Activated B cell treated with CpG ODN at 0.5 μM for 24 hours (primary cell): Measurements from ENCODE around the gene KCNK5. TPM values are rescaled to one million over a fixed set of nuclear protein-coding genes. Genes with fewer than 3 reads are reported as not detected.

ENCODE experiments used
- ATAC-seq: fragments of 200-7000 bp; cut with Tn5 transposase; one replicate; pipeline ENCODE4 v1.10.0; 2021; ENCODE audit warnings: low read depth, mild to moderate bottlenecking, moderate library complexity
- CTCF ChIA-PET: fragments of 350-600 bp; sonication (Branson Sonifier 250); formaldehyde crosslinking; loops from one replicate; lab custom pipeline; 2021; ENCODE audit warnings: antibody characterized with exemption; lab: Charles Lee
- POLR2A ChIA-PET: fragments of 350-600 bp; sonication (Branson Sonifier 250); formaldehyde crosslinking; loops from one replicate; lab custom pipeline; 2021; ENCODE audit warnings: antibody characterized with exemption; lab: Charles Lee
- DNase-seq: peaks from one replicate; pipeline ENCODE4 v3.0.0; 2022
- H3K27ac Mint-ChIP-seq: one replicate; pipeline ENCODE4 v1.8.0; 2020; ENCODE audit warnings: mixed read lengths
- H3K27me3 Mint-ChIP-seq: one replicate; pipeline ENCODE4 v1.8.0; 2021; ENCODE audit warnings: mixed read lengths
- H3K36me3 Mint-ChIP-seq: one replicate; pipeline ENCODE4 v1.8.0; 2021; ENCODE audit warnings: low read depth, mixed read lengths
- H3K4me1 Mint-ChIP-seq: one replicate; pipeline ENCODE4 v1.8.0; 2021; ENCODE audit warnings: mixed read lengths
- H3K4me3 Mint-ChIP-seq: one replicate; pipeline ENCODE4 v1.8.0; 2020; ENCODE audit warnings: mild to moderate bottlenecking, mixed read lengths
- H3K9me3 Mint-ChIP-seq: one replicate; pipeline ENCODE4 v1.8.0; 2020; ENCODE audit warnings: mixed read lengths
- CTCF ChIP-seq: fragments of 200-600 bp; IDR thresholded peaks from one replicate; pipeline ENCODE4 v1.8.0; 2022; ENCODE audit warnings: antibody characterized with exemption, mild to moderate bottlenecking
- intact Hi-C: fragments of 100-400 bp; cut with micrococcal nuclease; formaldehyde crosslinking; loops from one replicate; pipeline ENCODE4 v1.15.1; 2024
- total RNA-seq: library from RNA; stranded (reverse); gene quantifications from 2 replicates; pipeline ENCODE4 v1.2.3, GENCODE V29; 2022

Gene KCNK5
- total RNA-seq, 1 donor from 2014 or later, result not detected

- Mint-ChIP-seq H3K36me3 (no peaks in the 10 kb centered on the region), H3K9me3 (peaks cover 3% of the 10 kb centered on the region), H3K4me1 (no peaks in the 10 kb centered on the region), H3K27ac (no peak overlapping the region), H3K27me3 (peaks cover 17% of the 10 kb centered on the region), H3K4me3 (no peak overlapping the region)
- POLR2A ChIA-PET, result no interaction called here
- TF ChIP-seq CTCF, result no peak
- ATAC-seq (no peak), DNase-seq (no peak)
- intact Hi-C loops, result no loop called here
- CTCF ChIA-PET, result no interaction called here
These were observed 44.1 kb upstream of the KCNK5 start for GRCh38 chr6:39273406-39273821.

- H3K36me3 Mint-ChIP-seq, result no peaks in the 10 kb centered on the region
- peaks cover 3% of the 10 kb centered on the region for H3K9me3 Mint-ChIP-seq
- ATAC-seq (no peak), DNase-seq (no peak)
- no peaks in the 10 kb centered on the region for H3K4me1 Mint-ChIP-seq
- H3K27ac Mint-ChIP-seq, result no peak overlapping the region
- ChIA-PET CTCF (no interaction called here), POLR2A (no interaction called here)
- peaks cover 9% of the 10 kb centered on the region for H3K27me3 Mint-ChIP-seq
- no peak overlapping the region for H3K4me3 Mint-ChIP-seq
- intact Hi-C loops, result no loop called here
- no peak for TF ChIP-seq CTCF
These were observed 40.7 kb upstream of the KCNK5 start for GRCh38 chr6:39269961-39270360.

GRCh38 chr6:39268721-39269120, 39.4 kb upstream of the KCNK5 start:
- no peaks in the 10 kb centered on the region for H3K4me1 Mint-ChIP-seq
- H3K27me3 Mint-ChIP-seq, result peaks cover 14% of the 10 kb centered on the region
- ATAC-seq (no peak), DNase-seq (no peak)
- H3K9me3 Mint-ChIP-seq, result peaks cover 3% of the 10 kb centered on the region
- ChIA-PET POLR2A (no interaction called here), CTCF (no interaction called here)
- TF ChIP-seq CTCF, result no peak
- no peak overlapping the region for H3K27ac Mint-ChIP-seq
- intact Hi-C loops, result no loop called here
- no peaks in the 10 kb centered on the region for H3K36me3 Mint-ChIP-seq
- H3K4me3 Mint-ChIP-seq, result no peak overlapping the region

- H3K9me3 Mint-ChIP-seq, result peaks cover 3% of the 10 kb centered on the region
- ChIA-PET CTCF (no interaction called here), POLR2A (no interaction called here)
- ATAC-seq (no peak), DNase-seq (no peak)
- H3K4me3 Mint-ChIP-seq, result no peak overlapping the region
- H3K36me3 Mint-ChIP-seq, result no peaks in the 10 kb centered on the region
- no peak for TF ChIP-seq CTCF
- H3K27ac Mint-ChIP-seq, result no peak overlapping the region
- peaks cover 11% of the 10 kb centered on the region for H3K27me3 Mint-ChIP-seq
- intact Hi-C loops, result no loop called here
- no peaks in the 10 kb centered on the region for H3K4me1 Mint-ChIP-seq
These were observed 38.9 kb upstream of the KCNK5 start for GRCh38 chr6:39268171-39268570.

- ChIA-PET POLR2A (no interaction called here), CTCF (no interaction called here)
- no peak overlapping the region for H3K27ac Mint-ChIP-seq
- ATAC-seq (no peak), DNase-seq (no peak)
- H3K4me3 Mint-ChIP-seq, result no peak overlapping the region
- intact Hi-C loops, result no loop called here
- peaks cover 15% of the 10 kb centered on the region for H3K27me3 Mint-ChIP-seq
- no peak for TF ChIP-seq CTCF
- no peaks in the 10 kb centered on the region for H3K4me1 Mint-ChIP-seq
- H3K36me3 Mint-ChIP-seq, result no peaks in the 10 kb centered on the region
- H3K9me3 Mint-ChIP-seq, result no peaks in the 10 kb centered on the region
These were observed 37.6 kb upstream of the KCNK5 start for GRCh38 chr6:39266782-39267355.
